AG04449 (cell line): ENCODE measurements around the gene KRT222.

Experiments used
- CTCF ChIA-PET: fragments of 350-600 bp; formaldehyde crosslinking; extraction: SDS; loops from one replicate; lab custom pipeline; 2021; ENCODE audit warnings: antibody characterized with exemption; lab: Yijun Ruan, JAX
- POLR2A ChIA-PET: fragments of 400-600, 350-600 bp; formaldehyde crosslinking; extraction: SDS; loops from one replicate; lab custom pipeline; 2020; ENCODE audit warnings: antibody characterized with exemption, inconsistent platforms; lab: Yijun Ruan, JAX
- DNase-seq: peaks from one replicate; pipeline ENCODE4 v3.0.0-alpha.2; 2010; ENCODE audit warnings: low read depth, low spot score
- H3K4me3 ChIP-seq: 2 replicates; pipeline ENCODE4 v1.5.1; 2011; ENCODE audit warnings: low read depth, mild to moderate bottlenecking, control low read depth, low read length
- CTCF ChIP-seq: IDR thresholded peaks from one replicate; pipeline ENCODE4 v1.5.1; 2011; ENCODE audit warnings: mild to moderate bottlenecking, moderate library complexity, low read length, control low read depth, inconsistent platforms; ENCODE audit not compliant: insufficient read depth; ENCODE audit errors: missing control alignments

The KRT222 gene

GRCh38 chr17:40687106-40687505, 22.1 kb upstream of the KRT222 start:
- POLR2A ChIA-PET = no interaction called here
- DNase-seq = no peak
- CTCF ChIA-PET = no interaction called here
- H3K4me3 ChIP-seq = no peak overlapping the region
- no peak for TF ChIP-seq CTCF

GRCh38 chr17:40686192-40686591, 21.2 kb upstream of the KRT222 start:
- no peak for TF ChIP-seq CTCF
- CTCF ChIA-PET = interaction anchor here (1.0 to 1.4 kb wide), 3 partner anchors 41 to 980 kb away, joined by 3 to 4 read pairs (median 3); no protein-coding TSS in a partner anchor
- no peak for DNase-seq
- POLR2A ChIA-PET = no interaction called here
- no peak overlapping the region for H3K4me3 ChIP-seq

- H3K4me3 ChIP-seq = no peak overlapping the region
- no peak for DNase-seq
- CTCF ChIA-PET = interaction anchor here (1.2 to 1.3 kb wide), 2 partner anchors 61 to 98 kb away, joined by 3 to 4 read pairs; no protein-coding TSS in a partner anchor
- POLR2A ChIA-PET = no interaction called here
- no peak for TF ChIP-seq CTCF
These were observed 16.0 kb upstream of the KRT222 start for GRCh38 chr17:40680998-40681397.

- POLR2A ChIA-PET = no interaction called here
- CTCF ChIA-PET = interaction anchor here (1.2 kb wide), 1 partner anchor 59 kb away, joined by 4 read pairs; no protein-coding TSS in a partner anchor
These were observed 14.5 kb upstream of the KRT222 start for GRCh38 chr17:40679523-40679907.

GRCh38 chr17:40678902-40679522, 14.0 kb upstream of the KRT222 start:
- no peak for DNase-seq
- ChIA-PET CTCF (no interaction called here), POLR2A (no interaction called here)
- H3K4me3 ChIP-seq = no peak overlapping the region
- no peak for TF ChIP-seq CTCF

More at GRCh38 chr17:40679523-40679907, 14.5 kb upstream of the KRT222 start:
- no peak for TF ChIP-seq CTCF
- DNase-seq = no peak
- H3K4me3 ChIP-seq = no peak overlapping the region

GRCh38 chr17:40675905-40676304, 10.9 kb upstream of the KRT222 start:
- ChIA-PET CTCF (no interaction called here), POLR2A (no interaction called here)
- H3K4me3 ChIP-seq = no peak overlapping the region
- TF ChIP-seq CTCF = no peak
- DNase-seq = no peak
